Liver (tissue), 9 donors: Measurements from ENCODE around the gene SRSF10. TPM values are rescaled to one million over a fixed set of nuclear protein-coding genes. Genes with fewer than 3 reads are reported as not detected.
A peak's percentile ranks its signal among the peaks of the same experiment; 100 is the strongest.

Source experiments
- DNase-seq: peaks from one replicate; pipeline ENCODE4 v3.0.0-alpha.2; 2017; ENCODE audit warnings: low spot score
- H3K27ac ChIP-seq, 2 donors: one replicate each; pipeline ENCODE4 v1.7.0; 2013; ENCODE audit warnings: inconsistent platforms in 2 of 2, low read length in 2 of 2, control low read depth in 1 of 2, low read depth in 1 of 2, mild to moderate bottlenecking in 1 of 2
- H3K27me3 ChIP-seq, 4 donors: one replicate each; pipeline versions ENCODE4 v1.6.1 to v1.7.0; 2013; ENCODE audit warnings: low read length in 3 of 4, inconsistent platforms in 1 of 4, mild to moderate bottlenecking in 1 of 4, moderate library complexity in 1 of 4; ENCODE audit not compliant: control insufficient read depth in 4 of 4, insufficient read depth in 4 of 4
- H3K36me3 ChIP-seq, 4 donors: one replicate each; pipeline versions ENCODE4 v1.6.1 to v1.7.0; 2013; ENCODE audit warnings: low read length in 3 of 4, mild to moderate bottlenecking in 3 of 4, low read depth in 1 of 4, moderate library complexity in 1 of 4; ENCODE audit not compliant: control insufficient read depth in 4 of 4, insufficient read depth in 3 of 4
- H3K4me1 ChIP-seq, 4 donors: one replicate each; pipeline versions ENCODE4 v1.6.1 to v1.7.0; 2013; ENCODE audit warnings: low read length in 3 of 4, mild to moderate bottlenecking in 3 of 4, moderate library complexity in 1 of 4; ENCODE audit not compliant: control insufficient read depth in 4 of 4, insufficient read depth in 4 of 4
- H3K4me3 ChIP-seq, 3 donors: one replicate each; pipeline versions ENCODE4 v1.6.1 to v1.7.0; 2013; ENCODE audit warnings: low read length in 3 of 3, control low read depth in 1 of 3, low read depth in 1 of 3, mild to moderate bottlenecking in 1 of 3
- H3K9ac ChIP-seq, 2 donors: one replicate each; pipeline ENCODE4 v1.7.0; 2013; ENCODE audit warnings: low read length in 2 of 2, mild to moderate bottlenecking in 2 of 2, moderate library complexity in 2 of 2, control low read depth in 1 of 2, low read depth in 1 of 2
- H3K9me3 ChIP-seq, 4 donors: one replicate each; pipeline versions ENCODE4 v1.6.1 to v1.7.0; 2013; ENCODE audit warnings: low read length in 3 of 4; ENCODE audit not compliant: control insufficient read depth in 4 of 4
- EGR1 ChIP-seq, 2 donors: IDR thresholded peaks; 2 replicates each; pipeline ENCODE4 v1.6.1; 2016 to 2018; ENCODE audit warnings: antibody characterized with exemption in 2 of 2, low read depth in 2 of 2
- FOXA1 ChIP-seq: IDR thresholded peaks from 2 replicates; pipeline ENCODE4 v1.6.1; 2016; ENCODE audit warnings: antibody characterized with exemption
- GABPA ChIP-seq, 2 donors: IDR thresholded peaks in 1 of 2; conservative IDR thresholded peaks in 1 of 2; 2 replicates each; pipeline ENCODE4 v1.6.1; 2016; ENCODE audit warnings: antibody characterized with exemption in 2 of 2, mild to moderate bottlenecking in 1 of 2, moderate library complexity in 1 of 2
- JUND ChIP-seq, 2 donors: IDR thresholded peaks; 2 replicates each; pipeline ENCODE4 v1.6.1; 2016; ENCODE audit warnings: antibody characterized with exemption in 2 of 2
- NR2F2 ChIP-seq: IDR thresholded peaks from 2 replicates; pipeline ENCODE4 v1.6.1; 2016; ENCODE audit warnings: antibody characterized with exemption
- RAD21 ChIP-seq, 2 donors: IDR thresholded peaks; 2 replicates each; pipeline ENCODE4 v1.6.1; 2016; ENCODE audit warnings: antibody characterized with exemption in 2 of 2, mild to moderate bottlenecking in 2 of 2
- RXRA ChIP-seq, 2 donors: IDR thresholded peaks; 2 replicates each; pipeline ENCODE4 v1.6.1; 2017 to 2018; ENCODE audit warnings: antibody characterized with exemption in 2 of 2, mild to moderate bottlenecking in 1 of 2
- TAF1 ChIP-seq: conservative IDR thresholded peaks from 2 replicates; pipeline ENCODE4 v1.6.1; 2016; ENCODE audit warnings: antibody characterized with exemption, mild to moderate bottlenecking
- ZBTB33 ChIP-seq: IDR thresholded peaks from 2 replicates; pipeline ENCODE4 v1.6.1; 2016; ENCODE audit warnings: antibody characterized with exemption
- WGBS: extraction: QIAGEN DNeasy Blood & Tissue Kit; methylation state at CpG from one replicate; pipeline ENCODE4 v1.1.7; 2013; 5-methylcytosine and 5-hydroxymethylcytosine counted together
- polyA plus RNA-seq, 2 donors: library from polyadenylated mRNA; stranded (reverse) in 1 of 2; unstranded in 1 of 2; fragments of 200-250 nt in 1 of 2; fragments of >200 nt in 1 of 2; fragmentation: Nextera tagmentation in 1 of 2; extraction: Ambion mirVana in 1 of 2; gene quantifications; one replicate each; pipeline versions ENCODE4 v1.2.1 to v1.2.3, GENCODE V29; 2013 to 2015
- total RNA-seq, 2 donors: library from RNA; depleted of rRNA; stranded (reverse); fragments of >200 nt; gene quantifications; one replicate each; pipeline ENCODE4 v1.2.3, GENCODE V29; 2014
- TF ChIP-seq, protein P1 (sequence below): fragments of 150-350 bp; IDR thresholded peaks from 2 replicates; pipeline ENCODE4 v1.5.1; 2017; ENCODE audit warnings: improper control_type of control experiment, low read depth, low read length; ENCODE audit not compliant: missing input control
- TF ChIP-seq, protein P2 (sequence below): IDR thresholded peaks from 2 replicates; pipeline ENCODE4 v1.6.1; 2016; ENCODE audit warnings: antibody characterized with exemption
- donor health status: healthy.
- donor health status: healthy.
- donor health status: healthy.
- donor health status: healthy.
- donor health status: healthy.

Gene SRSF10
- total and polyA plus RNA-seq, 4 donors, result 29.9 to 77.5 (median 63.8) TPM

GRCh38 chr1:23979387-23979880 is 693 bp downstream of the SRSF10 start:
- TF ChIP-seq ZBTB33, result no peak
- TF ChIP-seq GABPA (IDR thresholded peaks at IDR 0.05 in 1 of 2, conservative IDR thresholded peaks at IDR 0.05 in 1 of 2), result no peak
- TF ChIP-seq EGR1 (IDR thresholded peaks at IDR 0.05; ENCODE audit: low read depth in 2 of 2), result no peak
- no peak for DNase-seq
- Histone ChIP-seq H3K4me1 (peaks cover 4 to 34% (median 20%) of the 10 kb centered on the region in 4 donors), H3K27ac (peak overlapping the region; percentile 79 to 99), H3K9me3 (no peaks in the 10 kb centered on the region), H3K9ac (peak overlapping the region; percentile 79 to 98), H3K36me3 (peaks cover 0 to 3% (median 1%) of the 10 kb centered on the region in 4 donors), H3K4me3 (peak overlapping the region; percentile 57 to 99 (median 96)), H3K27me3 (no peaks in the 10 kb centered on the region)
- under 1% methylated on average over 13 of the region's 13 CpGs for WGBS

- TF ChIP-seq GABPA (IDR thresholded peaks at IDR 0.05 in 1 of 2, conservative IDR thresholded peaks at IDR 0.05 in 1 of 2) (no peak), FOXA1 (no peak), ZBTB33 (no peak), JUND (IDR thresholded peaks at IDR 0.05) (no peak), EGR1 (IDR thresholded peaks at IDR 0.05; ENCODE audit: low read depth in 2 of 2) (no peak), RAD21 (IDR thresholded peaks at IDR 0.05) (no peak)
- TF ChIP-seq, protein P1, sequence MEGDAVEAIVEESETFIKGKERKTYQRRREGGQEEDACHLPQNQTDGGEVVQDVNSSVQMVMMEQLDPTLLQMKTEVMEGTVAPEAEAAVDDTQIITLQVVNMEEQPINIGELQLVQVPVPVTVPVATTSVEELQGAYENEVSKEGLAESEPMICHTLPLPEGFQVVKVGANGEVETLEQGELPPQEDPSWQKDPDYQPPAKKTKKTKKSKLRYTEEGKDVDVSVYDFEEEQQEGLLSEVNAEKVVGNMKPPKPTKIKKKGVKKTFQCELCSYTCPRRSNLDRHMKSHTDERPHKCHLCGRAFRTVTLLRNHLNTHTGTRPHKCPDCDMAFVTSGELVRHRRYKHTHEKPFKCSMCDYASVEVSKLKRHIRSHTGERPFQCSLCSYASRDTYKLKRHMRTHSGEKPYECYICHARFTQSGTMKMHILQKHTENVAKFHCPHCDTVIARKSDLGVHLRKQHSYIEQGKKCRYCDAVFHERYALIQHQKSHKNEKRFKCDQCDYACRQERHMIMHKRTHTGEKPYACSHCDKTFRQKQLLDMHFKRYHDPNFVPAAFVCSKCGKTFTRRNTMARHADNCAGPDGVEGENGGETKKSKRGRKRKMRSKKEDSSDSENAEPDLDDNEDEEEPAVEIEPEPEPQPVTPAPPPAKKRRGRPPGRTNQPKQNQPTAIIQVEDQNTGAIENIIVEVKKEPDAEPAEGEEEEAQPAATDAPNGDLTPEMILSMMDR, result no peak
- TF ChIP-seq, protein P2, sequence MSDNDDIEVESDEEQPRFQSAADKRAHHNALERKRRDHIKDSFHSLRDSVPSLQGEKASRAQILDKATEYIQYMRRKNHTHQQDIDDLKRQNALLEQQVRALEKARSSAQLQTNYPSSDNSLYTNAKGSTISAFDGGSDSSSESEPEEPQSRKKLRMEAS, result no peak
- Histone ChIP-seq H3K9ac (peak overlapping the region; percentile 79 to 98), H3K4me1 (peaks cover 4 to 34% (median 20%) of the 10 kb centered on the region in 4 donors), H3K36me3 (peaks cover 0 to 3% (median 1%) of the 10 kb centered on the region in 4 donors), H3K27me3 (no peaks in the 10 kb centered on the region), H3K27ac (no peak overlapping the region), H3K9me3 (no peaks in the 10 kb centered on the region), H3K4me3 (peak overlapping the region; percentile 8 to 99 (median 96))
- DNase-seq, result no peak
- 7% methylated on average over 4 of the region's 4 CpGs for WGBS
These were observed 1.3 kb downstream of the SRSF10 start for GRCh38 chr1:23978805-23979204.

GRCh38 chr1:23977854-23978191 is 2.3 kb downstream of the SRSF10 start:
- 75% methylated on average over 1 of the region's 1 CpG for WGBS
- no peaks in the 10 kb centered on the region for H3K27me3 ChIP-seq
- no peak for DNase-seq
- peaks cover 4 to 34% (median 20%) of the 10 kb centered on the region in 4 donors for H3K4me1 ChIP-seq
- H3K9me3 ChIP-seq, result no peaks in the 10 kb centered on the region
- TF ChIP-seq RAD21 (IDR thresholded peaks at IDR 0.05), result no peak
- TF ChIP-seq RXRA (IDR thresholded peaks at IDR 0.05), result no peak
- TF ChIP-seq TAF1, result no peak
- TF ChIP-seq NR2F2, result no peak
- TF ChIP-seq, protein P2, result no peak
- TF ChIP-seq, protein P1, result no peak
- no peak for TF ChIP-seq ZBTB33
- TF ChIP-seq JUND (IDR thresholded peaks at IDR 0.05), result no peak
- no peak overlapping the region for H3K9ac ChIP-seq
- H3K36me3 ChIP-seq, result peaks cover 0 to 5% (median 4%) of the 10 kb centered on the region in 4 donors
- H3K4me3 ChIP-seq, result no peak overlapping the region
- no peak overlapping the region for H3K27ac ChIP-seq
